Aorta (tissue), 5 donors: Measurements from ENCODE around the gene FOCAD. TPM values are rescaled to one million over a fixed set of nuclear protein-coding genes. Genes with fewer than 3 reads are reported as not detected.
A peak's percentile ranks its signal among the peaks of the same experiment; 100 is the strongest.

ENCODE experiments used
- ATAC-seq: fragments of 200-7000 bp; cut with Tn5 transposase; one replicate; pipeline ENCODE4 v1.9.1; 2022; ENCODE audit warnings: moderate library complexity; ENCODE audit not compliant: low FRiP score
- DNase-seq, 2 donors: peaks; one replicate each; pipeline ENCODE4 v3.0.0-alpha.2; 2020
- H3K27ac ChIP-seq, 2 donors: one replicate each; pipeline ENCODE4 v1.5.1; 2013; ENCODE audit warnings: low read length in 2 of 2, mild to moderate bottlenecking in 2 of 2, moderate library complexity in 2 of 2, control low read depth in 1 of 2, inconsistent platforms in 1 of 2, low read depth in 1 of 2
- H3K27me3 ChIP-seq, 2 donors: one replicate each; pipeline ENCODE4 v1.6.1; 2013; ENCODE audit warnings: control low read depth in 1 of 2, low read length in 1 of 2, mild to moderate bottlenecking in 1 of 2, moderate library complexity in 1 of 2; ENCODE audit not compliant: insufficient read depth in 2 of 2, control insufficient read depth in 1 of 2
- H3K36me3 ChIP-seq, 2 donors: one replicate each; pipeline ENCODE4 v1.6.1; 2013; ENCODE audit warnings: control low read depth in 1 of 2, low read length in 1 of 2, mild to moderate bottlenecking in 1 of 2; ENCODE audit not compliant: insufficient read depth in 2 of 2, control insufficient read depth in 1 of 2
- H3K4me1 ChIP-seq, 2 donors: one replicate each; pipeline ENCODE4 v1.6.1; 2013; ENCODE audit warnings: low read length in 2 of 2, control low read depth in 1 of 2, mild to moderate bottlenecking in 1 of 2, moderate library complexity in 1 of 2; ENCODE audit not compliant: insufficient read depth in 2 of 2, control insufficient read depth in 1 of 2
- H3K4me3 ChIP-seq, 2 donors: one replicate each; pipeline ENCODE4 v1.5.1; 2013; ENCODE audit warnings: low read length in 2 of 2, control low read depth in 1 of 2, mild to moderate bottlenecking in 1 of 2
- H3K9me3 ChIP-seq: one replicate; pipeline ENCODE4 v1.6.1; 2013; ENCODE audit warnings: mild to moderate bottlenecking, low read length; ENCODE audit not compliant: control insufficient read depth
- WGBS, 2 donors: extraction: QIAGEN DNeasy Blood & Tissue Kit; methylation state at CpG; one replicate each; pipeline ENCODE4 v1.1.7; 2013; 5-methylcytosine and 5-hydroxymethylcytosine counted together
- intact Hi-C, 2 donors: fragments of 100-400 bp; cut with DNase I; formaldehyde crosslinking; loops; one replicate each; pipeline versions ENCODE4 v1.14.2 to v1.15.0; 2022
- microRNA-seq, 2 donors: library from miRNA; unstranded; fragments of <30 nt; microRNA quantifications; one replicate each; pipeline ENCODE4 v1.2.0, GENCODE V29; 2020
- polyA plus RNA-seq, 2 donors: library from polyadenylated mRNA; stranded (reverse); fragments of 200-250 nt; gene quantifications; one replicate each; pipeline ENCODE4 v1.2.3, GENCODE V29; 2013
- total RNA-seq, 2 donors: library from RNA; stranded (reverse); fragmentation: NEBNext Ultra II Directional; extraction: Animal tissue kit (Norgen Biotek cat#: 25700); gene quantifications; one replicate each; pipeline ENCODE4 v1.2.1, GENCODE V29; 2021
- donor health status: healthy with polysubstance abuse.
- donor health status: Bipolar disorder and iron deficiency.
- donor health status: DM: no; HTN: no; CAD: no.
- donor health status: DM: no; HTN: no; CAD: no.
- donor health status: DM: yes; HTN: yes; CAD: no.

The FOCAD gene
- total and polyA plus RNA-seq, 4 donors: 7.3 to 30.4 (median 17.2) TPM

DNA sequence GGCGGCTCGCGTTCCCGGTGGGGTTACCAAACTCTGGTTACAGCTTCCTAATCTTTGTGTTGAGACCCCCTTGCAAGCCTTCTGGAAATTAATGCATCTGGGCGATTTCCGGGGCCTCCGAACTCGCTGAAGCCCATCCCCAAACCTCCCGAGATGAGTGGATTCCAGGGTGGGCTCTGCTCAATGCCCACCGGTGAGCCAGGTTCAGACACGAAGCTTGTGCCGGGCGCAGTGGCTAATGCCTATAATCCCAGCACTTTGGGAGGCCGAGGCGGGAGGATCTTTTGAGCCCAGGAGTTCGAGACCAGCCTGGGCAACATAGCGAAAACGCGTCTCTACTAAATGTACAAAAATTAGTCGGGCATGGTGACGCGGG lies 347.7 kb downstream of the FOCAD start:
- DNase-seq (peak in 1 of 2 donors; percentile 70), ATAC-seq (no peak)
- Histone ChIP-seq H3K4me3 (peak overlapping the region; percentile 15 to 21), H3K4me1 (no peaks in the 10 kb centered on the region), H3K36me3 (no peaks in the 10 kb centered on the region), H3K27ac (peak overlapping the region in 1 of 2 donors; percentile 0), H3K9me3 (no peaks in the 10 kb centered on the region), H3K27me3 (no peaks in the 10 kb centered on the region)
- 68 to 72% methylated on average over 22 of the region's 22 CpGs for WGBS, 2 donors
- intact Hi-C loops: loop anchor here in 1 of 2 donors (5.0 kb wide), 2 partner anchors 36 to 49 kb away; no protein-coding TSS in a partner anchor

DNA sequence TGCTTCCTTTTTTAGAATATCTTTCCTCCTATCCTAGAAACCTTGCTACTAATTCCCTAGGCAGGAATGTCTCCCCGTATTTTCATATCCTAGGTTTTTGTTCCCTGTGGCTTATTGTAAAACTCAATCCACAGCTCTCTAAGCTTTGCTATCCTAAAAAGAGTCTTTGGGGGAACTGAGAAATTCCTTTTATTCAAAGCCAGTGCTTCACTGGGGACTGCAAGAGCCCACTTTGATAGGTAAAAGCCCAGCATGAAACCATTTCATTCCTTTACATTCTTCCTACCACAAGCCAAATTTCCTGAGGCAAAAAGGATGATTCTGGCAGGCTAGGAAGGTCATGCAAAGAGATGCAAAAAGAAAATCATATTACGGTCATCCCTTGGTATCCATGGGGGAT lies 353.2 kb downstream of the FOCAD start:
- 95% methylated on average over 2 of the region's 2 CpGs for WGBS, 2 donors
- no peaks in the 10 kb centered on the region for H3K27me3 ChIP-seq
- H3K36me3 ChIP-seq: no peaks in the 10 kb centered on the region
- H3K9me3 ChIP-seq: no peaks in the 10 kb centered on the region
- no peaks in the 10 kb centered on the region for H3K4me1 ChIP-seq
- ATAC-seq (no peak), DNase-seq (no peak)
- no peak overlapping the region for H3K4me3 ChIP-seq
- intact Hi-C loops: no loop called here
- no peak overlapping the region for H3K27ac ChIP-seq

GRCh38 chr9:21039302-21039701 lies 355.2 kb downstream of the FOCAD start:
- ATAC-seq (no peak), DNase-seq (no peak)
- H3K36me3 ChIP-seq: no peaks in the 10 kb centered on the region
- WGBS, 2 donors: 91 to 95% methylated on average over 1 of the region's 1 CpG
- no peak overlapping the region for H3K4me3 ChIP-seq
- no peaks in the 10 kb centered on the region for H3K27me3 ChIP-seq
- intact Hi-C loops: no loop called here
- H3K27ac ChIP-seq: no peak overlapping the region
- H3K4me1 ChIP-seq: no peaks in the 10 kb centered on the region
- H3K9me3 ChIP-seq: no peaks in the 10 kb centered on the region

GRCh38 chr9:21042466-21042865 lies 358.4 kb downstream of the FOCAD start:
- DNase-seq (no peak), ATAC-seq (no peak)
- intact Hi-C loops: no loop called here
- Histone ChIP-seq H3K9me3 (no peaks in the 10 kb centered on the region), H3K36me3 (no peaks in the 10 kb centered on the region), H3K4me1 (no peaks in the 10 kb centered on the region), H3K4me3 (no peak overlapping the region), H3K27ac (no peak overlapping the region), H3K27me3 (no peaks in the 10 kb centered on the region)
- WGBS, 2 donors: 86 to 87% methylated on average over 4 of the region's 4 CpGs

DNA sequence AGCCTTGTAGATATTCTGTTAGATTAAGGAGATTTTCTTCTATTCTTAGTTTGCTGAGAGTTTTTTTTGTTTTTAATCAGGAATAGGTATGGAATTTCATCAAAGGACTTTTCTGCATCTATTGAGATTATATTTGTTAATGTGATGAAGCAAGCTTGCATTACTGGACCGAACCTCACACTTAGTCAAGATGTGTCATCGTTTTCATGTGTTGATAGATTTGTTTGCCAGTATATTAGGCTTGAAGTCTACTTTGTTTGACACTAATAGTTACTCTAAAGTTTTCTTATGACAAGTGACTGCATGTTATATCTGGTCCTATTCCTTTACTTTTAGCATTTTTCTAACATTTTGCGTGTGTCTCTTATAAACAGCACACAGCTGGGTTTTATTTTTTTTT lies 359.8 kb downstream of the FOCAD start:
- Histone ChIP-seq H3K36me3 (no peaks in the 10 kb centered on the region), H3K27me3 (no peaks in the 10 kb centered on the region), H3K9me3 (no peaks in the 10 kb centered on the region), H3K4me3 (no peak overlapping the region), H3K27ac (no peak overlapping the region), H3K4me1 (no peaks in the 10 kb centered on the region)
- no peak for ATAC-seq
- intact Hi-C loops: no loop called here
- WGBS, 2 donors: 83 to 88% methylated on average over 3 of the region's 3 CpGs
- DNase-seq: no peak

Small RNAs within 50 kb of the gene (microRNA-seq; reads per million reads assigned to microRNA genes)
- 8.9 to 16.1 reads per million in 2 donors for gene MIR491

Other genes with a start within 250 kb of the FOCAD start
- gene MLLT3, start 61.8 kb upstream of the FOCAD start, total RNA-seq: 10 to 100 TPM in 1 of 2 donors, 1 to 10 TPM in 1; 8.1 to 16.5 TPM
- gene MLLT3, start 61.8 kb upstream of the FOCAD start, polyA plus RNA-seq: 1 to 10 TPM; 3.6 to 5.1 TPM